Kidney (tissue), 14 donors: ENCODE data around the gene TNS2. TPM values are rescaled to one million over a fixed set of nuclear protein-coding genes. Genes with fewer than 3 reads are reported as not detected.

Experiments used
- DNase-seq, 5 donors: peaks; one replicate each; pipeline ENCODE4 v3.0.0-alpha.2; 2013 to 2020
- FAIRE-seq: peaks from 2 replicates; lab custom pipeline; 2012; peaks lifted over from hg19 to GRCh38; lab: Jason Lieb, UNC
- H3K27ac ChIP-seq, 2 donors: one replicate each; pipeline ENCODE4 v1.7.0; 2013; ENCODE audit warnings: low read depth in 2 of 2, low read length in 2 of 2, inconsistent platforms in 1 of 2
- H3K27me3 ChIP-seq: one replicate; pipeline ENCODE4 v1.7.1; 2013; ENCODE audit warnings: low read length, inconsistent platforms; ENCODE audit not compliant: control insufficient read depth, insufficient read depth
- H3K36me3 ChIP-seq, 3 donors: one replicate each; pipeline versions ENCODE4 v1.7.0 to v1.7.1; 2013; ENCODE audit warnings: low read length in 3 of 3, control low read depth in 1 of 3, inconsistent platforms in 1 of 3; ENCODE audit not compliant: insufficient read depth in 3 of 3, control insufficient read depth in 2 of 3
- H3K4me1 ChIP-seq, 3 donors: one replicate each; pipeline versions ENCODE4 v1.7.0 to v1.7.1; 2013; ENCODE audit warnings: low read length in 3 of 3, inconsistent platforms in 1 of 3, low read depth in 1 of 3; ENCODE audit not compliant: control insufficient read depth in 2 of 3, insufficient read depth in 2 of 3
- H3K4me3 ChIP-seq, 3 donors: one replicate each; pipeline versions ENCODE4 v1.7.0 to v1.8.1; 2013; ENCODE audit warnings: low read length in 3 of 3, control low read depth in 1 of 3, inconsistent platforms in 1 of 3
- H3K9ac ChIP-seq, 3 donors: one replicate each; pipeline versions ENCODE4 v1.7.0 to v1.7.1; 2013; ENCODE audit warnings: low read length in 3 of 3, control low read depth in 1 of 3, inconsistent platforms in 1 of 3
- H3K9me3 ChIP-seq, 3 donors: one replicate each; pipeline versions ENCODE4 v1.7.0 to v1.7.1; 2013; ENCODE audit warnings: low read length in 3 of 3, control low read depth in 1 of 3, inconsistent platforms in 1 of 3; ENCODE audit not compliant: control insufficient read depth in 2 of 3, insufficient read depth in 1 of 3
- intact Hi-C: fragments of 100-400 bp; cut with DNase I; formaldehyde crosslinking; loops from one replicate; pipeline ENCODE4 v1.11.1; 2022
- polyA plus RNA-seq: library from polyadenylated mRNA; stranded (reverse); fragments of 350-450 nt; fragmentation: Illumina TruSeq; extraction: RNeasy Lipid Tissue Mini Kit (QIAGEN cat#74804); gene quantifications from one replicate; pipeline ENCODE4 v1.2.3, GENCODE V29; 2014; ENCODE audit warnings: low read depth, low replicate concordance; ENCODE audit not compliant: insufficient read depth
- total RNA-seq: library from RNA; stranded (reverse); fragmentation: NEBNext Ultra II Directional; extraction: Animal tissue kit (Norgen Biotek cat#: 25700); gene quantifications from one replicate; pipeline ENCODE4 v1.2.1, GENCODE V29; 2021
- TF ChIP-seq, protein P1 (sequence below): IDR thresholded peaks from 3 replicates; pipeline ENCODE4 v1.5.1; 2012; ENCODE audit warnings: mild to moderate bottlenecking, moderate library complexity, borderline replicate concordance; ENCODE audit not compliant: insufficient read depth; ENCODE audit errors: extremely low read depth
- donor health status: control.
- donor health status: control.
- donor health status: control.
- donor health status: control.
- donor health status: control.
- donor health status: DM: yes; HTN: yes; CAD: no.
- donor health status: Normal renal cell carcinoma (clear cell type).

The TNS2 gene
- total and polyA plus RNA-seq, 2 donors from 2014 or later, result 90.1 to 179 TPM

DNA sequence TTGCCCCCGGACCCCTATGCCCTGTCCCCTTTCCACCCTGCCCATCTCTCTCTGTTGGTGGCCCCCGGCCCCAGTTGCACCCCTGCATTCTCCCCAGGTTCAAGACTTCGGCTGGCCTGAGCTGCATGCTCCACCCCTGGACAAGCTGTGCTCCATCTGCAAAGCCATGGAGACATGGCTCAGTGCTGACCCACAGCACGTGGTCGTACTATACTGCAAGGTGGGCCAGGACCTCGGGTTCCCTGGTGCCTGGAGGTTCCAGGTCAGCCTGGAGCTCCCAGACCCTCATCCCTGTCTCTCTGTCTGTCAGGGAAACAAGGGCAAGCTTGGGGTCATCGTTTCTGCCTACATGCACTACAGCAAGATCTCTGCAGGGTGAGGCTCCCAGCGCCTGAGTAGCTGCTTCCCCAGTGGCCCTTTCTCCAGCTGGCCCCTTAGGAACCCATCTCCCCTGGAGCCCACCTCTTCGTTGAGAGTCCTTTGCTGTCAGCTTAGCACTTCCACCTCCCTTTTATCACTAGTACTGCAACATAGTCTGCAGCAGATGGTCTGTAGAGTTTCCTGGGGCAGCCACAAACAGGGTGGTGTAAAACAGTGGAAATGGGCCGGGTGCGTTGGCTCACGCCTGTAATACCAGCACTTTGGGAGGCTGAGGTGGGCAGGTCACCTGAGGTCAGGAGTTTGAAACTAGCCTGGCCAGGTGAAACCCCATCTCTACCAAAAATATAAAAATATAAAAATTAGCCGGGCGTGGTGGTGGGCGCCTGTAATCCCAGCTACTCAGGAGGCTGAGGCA is 5.8 kb downstream of the TNS2 start:
- no peak overlapping the region for H3K4me3 ChIP-seq
- TF ChIP-seq, protein P1, sequence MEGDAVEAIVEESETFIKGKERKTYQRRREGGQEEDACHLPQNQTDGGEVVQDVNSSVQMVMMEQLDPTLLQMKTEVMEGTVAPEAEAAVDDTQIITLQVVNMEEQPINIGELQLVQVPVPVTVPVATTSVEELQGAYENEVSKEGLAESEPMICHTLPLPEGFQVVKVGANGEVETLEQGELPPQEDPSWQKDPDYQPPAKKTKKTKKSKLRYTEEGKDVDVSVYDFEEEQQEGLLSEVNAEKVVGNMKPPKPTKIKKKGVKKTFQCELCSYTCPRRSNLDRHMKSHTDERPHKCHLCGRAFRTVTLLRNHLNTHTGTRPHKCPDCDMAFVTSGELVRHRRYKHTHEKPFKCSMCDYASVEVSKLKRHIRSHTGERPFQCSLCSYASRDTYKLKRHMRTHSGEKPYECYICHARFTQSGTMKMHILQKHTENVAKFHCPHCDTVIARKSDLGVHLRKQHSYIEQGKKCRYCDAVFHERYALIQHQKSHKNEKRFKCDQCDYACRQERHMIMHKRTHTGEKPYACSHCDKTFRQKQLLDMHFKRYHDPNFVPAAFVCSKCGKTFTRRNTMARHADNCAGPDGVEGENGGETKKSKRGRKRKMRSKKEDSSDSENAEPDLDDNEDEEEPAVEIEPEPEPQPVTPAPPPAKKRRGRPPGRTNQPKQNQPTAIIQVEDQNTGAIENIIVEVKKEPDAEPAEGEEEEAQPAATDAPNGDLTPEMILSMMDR, result no peak
- no peak overlapping the region for H3K27ac ChIP-seq
- peaks cover 9 to 39% (median 38%) of the 10 kb centered on the region in 3 donors for H3K4me1 ChIP-seq
- no peaks in the 10 kb centered on the region for H3K27me3 ChIP-seq
- H3K36me3 ChIP-seq, result peaks cover 0 to 32% (median 12%) of the 10 kb centered on the region in 3 donors
- FAIRE-seq, result no peak
- H3K9me3 ChIP-seq, result no peaks in the 10 kb centered on the region
- intact Hi-C loops, result no loop called here
- H3K9ac ChIP-seq, result peak overlapping the region in 1 of 3 donors; percentile 41
- DNase-seq, result peak in 2 of 5 donors; percentile 69 to 76

DNA sequence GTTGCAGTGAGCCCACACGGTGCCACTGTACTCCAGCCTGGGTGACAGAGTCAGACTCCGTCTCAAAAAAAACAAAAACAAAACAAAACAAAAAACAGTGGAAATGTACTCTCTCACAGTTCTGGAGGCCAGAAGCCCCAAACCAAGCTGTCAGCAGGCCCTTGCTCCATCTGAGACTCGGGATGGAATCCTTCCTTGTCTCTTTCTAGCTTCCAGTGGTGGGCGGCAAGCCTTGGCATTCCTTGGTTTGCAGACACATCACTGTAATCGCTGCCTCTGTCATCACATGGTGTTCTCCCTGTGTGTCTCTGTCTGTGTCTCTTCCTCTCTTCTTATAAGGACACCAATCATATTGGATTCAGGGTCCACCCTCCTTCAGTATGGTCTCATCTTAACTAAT is 6.4 kb downstream of the TNS2 start:
- intact Hi-C loops, result no loop called here
- H3K27ac ChIP-seq, result no peak overlapping the region
- DNase-seq (no peak), FAIRE-seq (no peak)
- peaks cover 8 to 38% (median 38%) of the 10 kb centered on the region in 3 donors for H3K4me1 ChIP-seq
- TF ChIP-seq, protein P1, result no peak
- no peak overlapping the region for H3K9ac ChIP-seq
- H3K36me3 ChIP-seq, result peaks cover 0 to 35% (median 12%) of the 10 kb centered on the region in 3 donors
- H3K27me3 ChIP-seq, result no peaks in the 10 kb centered on the region
- H3K9me3 ChIP-seq, result no peaks in the 10 kb centered on the region
- no peak overlapping the region for H3K4me3 ChIP-seq

DNA sequence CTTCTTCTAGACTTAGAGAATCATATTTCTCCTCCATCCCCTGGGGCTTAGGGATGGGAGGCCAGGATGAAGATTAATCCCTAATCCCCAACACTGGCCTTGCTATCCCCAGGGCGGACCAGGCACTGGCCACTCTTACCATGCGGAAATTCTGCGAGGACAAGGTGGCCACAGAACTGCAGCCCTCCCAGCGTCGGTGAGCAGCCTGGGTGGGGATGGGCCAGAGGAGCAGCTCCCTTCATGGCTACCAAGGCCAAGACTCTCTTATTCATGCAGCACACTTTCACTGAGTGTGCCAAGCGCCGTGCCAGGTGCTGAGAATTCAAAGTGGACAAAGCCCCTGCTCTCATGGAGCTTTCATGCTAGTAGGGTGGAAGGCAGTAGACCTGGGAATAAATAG is 7.0 kb downstream of the TNS2 start:
- FAIRE-seq, result no peak
- H3K9ac ChIP-seq, result no peak overlapping the region

More for the DNA sequence above, 7.0 kb downstream of the TNS2 start:
- intact Hi-C loops, result no loop called here
- Histone ChIP-seq H3K4me3 (no peak overlapping the region), H3K27ac (no peak overlapping the region), H3K36me3 (peaks cover 0 to 38% (median 9%) of the 10 kb centered on the region in 3 donors), H3K9me3 (no peaks in the 10 kb centered on the region), H3K4me1 (peaks cover 2 to 38% (median 36%) of the 10 kb centered on the region in 3 donors), H3K27me3 (no peaks in the 10 kb centered on the region)
- no peak for DNase-seq
- TF ChIP-seq, protein P1, result no peak
